HepG2 (cell line): ENCODE data around the gene DTWD2. TPM values are rescaled to one million over a fixed set of nuclear protein-coding genes. Genes with fewer than 3 reads are reported as not detected.

Experiments
- ATAC-seq: fragments of 200-7000 bp; cut with Tn5 transposase; 3 replicates; pipeline ENCODE4 v1.9.1; 2020; ENCODE audit warnings: mild to moderate bottlenecking, moderate library complexity
- BruUV-seq: library from RNA; stranded (reverse); fragments of 400-500 nt; replicated peaks from 2 replicates; lab custom pipeline; 2021; lab: Mats Ljungman, UMichigan
- CTCF ChIA-PET: fragments of 300-600 bp; formaldehyde crosslinking; extraction: SDS; loops from one replicate; lab custom pipeline; 2021; ENCODE audit warnings: low total read pairs, inconsistent platforms, low intra/inter-chr PET ratio; lab: Yijun Ruan, JAX
- POLR2A ChIA-PET: fragments of 350-600 bp; sonication (Branson Sonifier 250); formaldehyde crosslinking; loops from one replicate; lab custom pipeline; 2020; ENCODE audit warnings: antibody characterized with exemption, inconsistent platforms; lab: Yijun Ruan, JAX
- DNase-seq: peaks from one replicate; pipeline ENCODE4 v3.0.0-alpha.2; 2015; ENCODE audit warnings: low spot score
- FAIRE-seq: peaks from 3 replicates; lab custom pipeline; 2011; peaks lifted over from hg19 to GRCh38; lab: Jason Lieb, UNC
- H2AFZ ChIP-seq: one replicate; pipeline ENCODE4 v1.6.1; 2011; ENCODE audit warnings: low read length, inconsistent platforms
- H3K27ac ChIP-seq: fragments of 300-600 bp; 3 replicates; pipeline ENCODE4 v1.8.0; 2011; ENCODE audit warnings: mixed run types, mild to moderate bottlenecking, mixed read lengths, low read length, inconsistent platforms; ENCODE audit not compliant: insufficient read depth; ENCODE audit errors: extremely low read length
- H3K27me3 ChIP-seq, 2 experiments: fragments of 200-600 bp in 1 of 2; 2 replicates in 1 of 2; 3 replicates in 1 of 2; pipeline versions ENCODE4 v1.6.0 to v1.8.0; 2011; ENCODE audit warnings: low read length in 2 of 2, mild to moderate bottlenecking in 2 of 2, moderate library complexity in 2 of 2, inconsistent platforms in 1 of 2; ENCODE audit not compliant: insufficient read depth in 2 of 2, control insufficient read depth in 1 of 2
- H3K36me3 ChIP-seq, 2 experiments: fragments of 200-600 bp in 1 of 2; replicated peaks in 1 of 2; 2 replicates in 1 of 2; 3 replicates in 1 of 2; pipeline versions ENCODE4 v1.5.1 to v1.8.0; 2011; ENCODE audit warnings: low read length in 2 of 2, inconsistent platforms in 1 of 2; ENCODE audit not compliant: insufficient read depth in 2 of 2, control insufficient read depth in 1 of 2
- H3K4me1 ChIP-seq: 2 replicates; pipeline ENCODE4 v1.5.1; 2012; ENCODE audit warnings: low read length, inconsistent platforms; ENCODE audit not compliant: insufficient read depth
- H3K4me2 ChIP-seq: 2 replicates; pipeline ENCODE4 v1.6.0; 2011; ENCODE audit warnings: low read depth, low read length, inconsistent platforms
- H3K4me3 ChIP-seq, 3 experiments: fragments of 200-600 bp in 1 of 3; sonication (generic), shearing (Covaris generic) in 1 of 3; replicated peaks in 1 of 3; 2 replicates each; pipeline ENCODE4 v1.5.1; 2011 to 2016; ENCODE audit warnings: low read length in 3 of 3, inconsistent platforms in 2 of 3, low read depth in 2 of 3, mild to moderate bottlenecking in 2 of 3, control low read depth in 1 of 3, mixed read lengths in 1 of 3; ENCODE audit not compliant: insufficient read depth in 1 of 3
- H3K79me2 ChIP-seq: one replicate; pipeline ENCODE4 v1.6.1; 2011; ENCODE audit warnings: low read length, inconsistent platforms; ENCODE audit not compliant: insufficient read depth
- H3K9ac ChIP-seq: 2 replicates; pipeline ENCODE4 v1.6.0; 2011; ENCODE audit warnings: mild to moderate bottlenecking, low read depth, low read length, inconsistent platforms; ENCODE audit not compliant: insufficient read depth
- H3K9me3 ChIP-seq: 2 replicates; pipeline ENCODE4 v1.5.1; 2012; ENCODE audit warnings: mild to moderate bottlenecking, low read length
- H4K20me1 ChIP-seq: 2 replicates; pipeline ENCODE4 v1.6.0; 2011; ENCODE audit warnings: inconsistent platforms, mild to moderate bottlenecking, low read length, moderate library complexity; ENCODE audit not compliant: insufficient read depth
- BRCA1 ChIP-seq: sonication (generic); formaldehyde crosslinking; IDR thresholded peaks from 2 replicates; pipeline ENCODE4 v1.4.0; 2020; ENCODE audit warnings: missing genetic modification reagents
- EEA1 ChIP-seq: sonication (generic); formaldehyde crosslinking; IDR thresholded peaks from 2 replicates; pipeline ENCODE4 v1.5.1; 2020; ENCODE audit warnings: mild to moderate bottlenecking, missing genetic modification reagents, borderline replicate concordance
- GTF3A ChIP-seq: sonication (generic); formaldehyde crosslinking; conservative IDR thresholded peaks from 2 replicates; pipeline ENCODE4 v1.4.0; 2020; ENCODE audit warnings: mild to moderate bottlenecking, missing genetic modification reagents
- HDAC6 ChIP-seq: fragments of 200-600 bp; sonication (generic); IDR thresholded peaks from 2 replicates; pipeline ENCODE4 v1.7.0; 2017; ENCODE audit warnings: mild to moderate bottlenecking, antibody characterized with exemption, low read length, low read depth
- HNRNPL ChIP-seq: fragments of 200-400 bp; formaldehyde crosslinking; IDR thresholded peaks from 2 replicates; pipeline ENCODE4 v1.6.1; 2017; ENCODE audit warnings: mild to moderate bottlenecking, low read depth, low read length
- NCOA5 ChIP-seq: sonication (generic); formaldehyde crosslinking; IDR thresholded peaks from 2 replicates; pipeline ENCODE4 v1.4.0; 2020; ENCODE audit warnings: missing genetic modification reagents
- SIX1 ChIP-seq: sonication (generic); formaldehyde crosslinking; IDR thresholded peaks from 2 replicates; pipeline ENCODE4 v1.4.0; 2020; ENCODE audit warnings: missing genetic modification reagents, borderline replicate concordance
- SUZ12 ChIP-seq: fragments of 150-350 bp; IDR thresholded peaks from 2 replicates; pipeline ENCODE4 v1.6.1; 2014; ENCODE audit warnings: low read depth, low read length
- TCF7 ChIP-seq: sonication (generic); IDR thresholded peaks from 2 replicates; pipeline ENCODE4 v1.6.1; 2016; ENCODE audit warnings: antibody characterized with exemption, low read depth
- ZMYM2 ChIP-seq: sonication (generic); formaldehyde crosslinking; IDR thresholded peaks from 2 replicates; pipeline ENCODE4 v1.8.0; 2022; ENCODE audit warnings: mild to moderate bottlenecking, missing genetic modification reagents
- ZNF143 ChIP-seq: sonication (generic); formaldehyde crosslinking; IDR thresholded peaks from 2 replicates; pipeline ENCODE4 v1.4.0; 2020; ENCODE audit warnings: missing genetic modification reagents
- ZNF572 ChIP-seq: sonication (generic); formaldehyde crosslinking; IDR thresholded peaks from 2 replicates; pipeline ENCODE4 v1.5.1; 2020; ENCODE audit warnings: mild to moderate bottlenecking, missing genetic modification reagents
- ZNF766 ChIP-seq: sonication (generic); formaldehyde crosslinking; IDR thresholded peaks from 2 replicates; pipeline ENCODE4 v1.5.0; 2020; ENCODE audit warnings: missing genetic modification reagents, borderline replicate concordance
- ZNF850 ChIP-seq: sonication (generic); formaldehyde crosslinking; conservative IDR thresholded peaks from 2 replicates; pipeline ENCODE4 v1.9.0; 2021; ENCODE audit warnings: mild to moderate bottlenecking, missing genetic modification reagents
- ZSCAN22 ChIP-seq: sonication (generic); formaldehyde crosslinking; IDR thresholded peaks from 2 replicates; pipeline ENCODE4 v1.4.0; 2020; ENCODE audit warnings: mild to moderate bottlenecking, missing genetic modification reagents
- WGBS: methylation state at CpG from one replicate; pipeline ENCODE4 v1.1.6; 2017; ENCODE audit warnings: low lambda C conversion rate; 5-methylcytosine and 5-hydroxymethylcytosine counted together
- in situ Hi-C: cut with HindIII; loops from 2 replicates; pipeline ENCODE4 v1.10.0; 2017; ENCODE audit warnings: low pct_unique_long_range_greater_than_20kb; ENCODE audit not compliant: extremely low pct_ligation_motif_present
- intact Hi-C: fragments of 100-400 bp; cut with micrococcal nuclease; formaldehyde crosslinking; loops from one replicate; pipeline ENCODE4 v1.10.0; 2022; ENCODE audit not compliant: unreplicated experiment
- polyA plus RNA-seq, 8 experiments: library from polyadenylated mRNA; depleted of rRNA in 3 of 8; stranded (reverse) in 7 of 8; unstranded in 1 of 8; fragments of >200 nt; fragmentation: Illumina TruSeq in 4 of 8; extraction: Trizol in 4 of 8; gene quantifications; 2 replicates each; pipeline versions ENCODE4 v1.2.1 to v1.2.3, GENCODE V29; 2011 to 2016; ENCODE audit warnings: low read depth in 4 of 8, missing spikeins in 1 of 8, mixed read lengths in 1 of 8; ENCODE audit not compliant: insufficient read depth in 1 of 8
- total RNA-seq, 5 experiments: library from RNA; depleted of rRNA; stranded (reverse); fragments of >200 nt; fragmentation: Illumina TruSeq; extraction: Trizol; gene quantifications; 2 replicates each; pipeline ENCODE4 v1.2.3, GENCODE V29; 2016; ENCODE audit warnings: low read depth in 1 of 5
- TF ChIP-seq, protein P1 (sequence below): sonication (generic); formaldehyde crosslinking; IDR thresholded peaks from 2 replicates; pipeline ENCODE4 v1.4.0; 2020; ENCODE audit warnings: missing genetic modification reagents
- TF ChIP-seq, protein P2 (sequence below): sonication (generic); formaldehyde crosslinking; IDR thresholded peaks from 2 replicates; pipeline ENCODE4 v1.4.0; 2020; ENCODE audit warnings: mild to moderate bottlenecking, missing genetic modification reagents
- TF ChIP-seq, protein P3 (sequence below): sonication (generic); formaldehyde crosslinking; conservative IDR thresholded peaks from 2 replicates; pipeline ENCODE4 v1.4.0; 2020; ENCODE audit warnings: mild to moderate bottlenecking, missing genetic modification reagents, moderate library complexity
- TF ChIP-seq, protein P4 (sequence below): sonication (generic); formaldehyde crosslinking; IDR thresholded peaks from 2 replicates; pipeline ENCODE4 v1.8.0; 2022; ENCODE audit warnings: missing genetic modification reagents, low read depth, mild to moderate bottlenecking, borderline replicate concordance

The DTWD2 gene
- total and polyA plus RNA-seq, 2 of the 13 experiments (the other 11 are each of a cell fraction or from before 2014, with no cell fraction given), result 1.6 to 6.0 TPM

DNA sequence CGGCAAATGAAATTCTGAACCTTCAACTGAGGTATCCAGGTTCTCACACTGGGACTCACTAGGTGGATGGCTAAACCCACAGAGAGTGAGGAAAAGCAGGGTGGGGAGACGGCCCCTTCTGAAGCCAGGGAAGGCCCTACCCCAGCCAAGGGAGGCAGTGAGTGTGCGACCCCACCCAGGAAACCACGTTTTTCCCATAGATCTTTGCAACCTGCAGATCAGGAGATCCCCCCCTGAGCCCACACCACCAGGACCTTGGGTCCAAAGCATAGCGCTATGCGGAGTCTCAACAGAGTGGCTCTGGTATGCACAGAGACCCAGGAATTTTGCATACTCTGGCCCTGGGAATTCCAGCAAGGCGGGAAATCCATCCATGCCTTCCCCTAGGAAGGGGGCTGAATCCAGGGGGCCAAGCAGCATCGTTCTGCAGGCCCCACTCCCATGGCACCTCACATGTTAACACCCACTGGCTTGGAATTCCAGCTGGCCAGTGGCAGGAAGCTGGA, 19.9 kb downstream of the DTWD2 start:
- WGBS, result 14% methylated on average over 4 of the region's 8 CpGs
- ChIA-PET CTCF (no interaction called here), POLR2A (no interaction called here)
- H4K20me1 ChIP-seq, result no peaks in the 10 kb centered on the region
- DNase-seq (peak; percentile 15), ATAC-seq (peak; percentile 92), FAIRE-seq (peak; percentile 36)
- peaks cover 37% of the 10 kb centered on the region for H3K4me1 ChIP-seq
- BruUV-seq, result no TSS peak
- no peaks in the 10 kb centered on the region for H3K9me3 ChIP-seq
- H3K79me2 ChIP-seq, result no peaks in the 10 kb centered on the region
- H2AFZ ChIP-seq, result no peak overlapping the region
- H3K27ac ChIP-seq, result peak overlapping the region; percentile 51
- H3K9ac ChIP-seq, result peak overlapping the region; percentile 5; the same call in 1 of the 2 replicates
- in situ Hi-C loops, result no loop called here
- no peaks in the 10 kb centered on the region for H3K36me3 ChIP-seq
- peak overlapping the region; percentile 90 for H3K4me2 ChIP-seq
- no peaks in the 10 kb centered on the region for H3K27me3 ChIP-seq
- intact Hi-C loops, result no loop called here
- H3K4me3 ChIP-seq, result peak overlapping the region; percentile 40 to 64 (median 45)
- TF ChIP-seq BRCA1, result no peak
- no peak for TF ChIP-seq ZNF572 (CRISPR knock-in tag)
- no peak for TF ChIP-seq EEA1
- TF ChIP-seq SIX1 (CRISPR knock-in tag), result no peak
- no peak for TF ChIP-seq ZNF850 (CRISPR knock-in tag)
- TF ChIP-seq, protein P1, sequence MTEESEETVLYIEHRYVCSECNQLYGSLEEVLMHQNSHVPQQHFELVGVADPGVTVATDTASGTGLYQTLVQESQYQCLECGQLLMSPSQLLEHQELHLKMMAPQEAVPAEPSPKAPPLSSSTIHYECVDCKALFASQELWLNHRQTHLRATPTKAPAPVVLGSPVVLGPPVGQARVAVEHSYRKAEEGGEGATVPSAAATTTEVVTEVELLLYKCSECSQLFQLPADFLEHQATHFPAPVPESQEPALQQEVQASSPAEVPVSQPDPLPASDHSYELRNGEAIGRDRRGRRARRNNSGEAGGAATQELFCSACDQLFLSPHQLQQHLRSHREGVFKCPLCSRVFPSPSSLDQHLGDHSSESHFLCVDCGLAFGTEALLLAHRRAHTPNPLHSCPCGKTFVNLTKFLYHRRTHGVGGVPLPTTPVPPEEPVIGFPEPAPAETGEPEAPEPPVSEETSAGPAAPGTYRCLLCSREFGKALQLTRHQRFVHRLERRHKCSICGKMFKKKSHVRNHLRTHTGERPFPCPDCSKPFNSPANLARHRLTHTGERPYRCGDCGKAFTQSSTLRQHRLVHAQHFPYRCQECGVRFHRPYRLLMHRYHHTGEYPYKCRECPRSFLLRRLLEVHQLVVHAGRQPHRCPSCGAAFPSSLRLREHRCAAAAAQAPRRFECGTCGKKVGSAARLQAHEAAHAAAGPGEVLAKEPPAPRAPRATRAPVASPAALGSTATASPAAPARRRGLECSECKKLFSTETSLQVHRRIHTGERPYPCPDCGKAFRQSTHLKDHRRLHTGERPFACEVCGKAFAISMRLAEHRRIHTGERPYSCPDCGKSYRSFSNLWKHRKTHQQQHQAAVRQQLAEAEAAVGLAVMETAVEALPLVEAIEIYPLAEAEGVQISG (CRISPR knock-in tag), result peak; percentile 37; the same call in 1 of the 2 replicates
- peak; percentile 66 for TF ChIP-seq ZNF143 (CRISPR knock-in tag)
- TF ChIP-seq HNRNPL, result no peak
- no peak for TF ChIP-seq NCOA5 (CRISPR knock-in tag)
- TF ChIP-seq, protein P2, sequence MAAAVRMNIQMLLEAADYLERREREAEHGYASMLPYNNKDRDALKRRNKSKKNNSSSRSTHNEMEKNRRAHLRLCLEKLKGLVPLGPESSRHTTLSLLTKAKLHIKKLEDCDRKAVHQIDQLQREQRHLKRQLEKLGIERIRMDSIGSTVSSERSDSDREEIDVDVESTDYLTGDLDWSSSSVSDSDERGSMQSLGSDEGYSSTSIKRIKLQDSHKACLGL (CRISPR knock-in tag), result no peak
- no peak for TF ChIP-seq GTF3A (CRISPR knock-in tag)
- TF ChIP-seq, protein P3, sequence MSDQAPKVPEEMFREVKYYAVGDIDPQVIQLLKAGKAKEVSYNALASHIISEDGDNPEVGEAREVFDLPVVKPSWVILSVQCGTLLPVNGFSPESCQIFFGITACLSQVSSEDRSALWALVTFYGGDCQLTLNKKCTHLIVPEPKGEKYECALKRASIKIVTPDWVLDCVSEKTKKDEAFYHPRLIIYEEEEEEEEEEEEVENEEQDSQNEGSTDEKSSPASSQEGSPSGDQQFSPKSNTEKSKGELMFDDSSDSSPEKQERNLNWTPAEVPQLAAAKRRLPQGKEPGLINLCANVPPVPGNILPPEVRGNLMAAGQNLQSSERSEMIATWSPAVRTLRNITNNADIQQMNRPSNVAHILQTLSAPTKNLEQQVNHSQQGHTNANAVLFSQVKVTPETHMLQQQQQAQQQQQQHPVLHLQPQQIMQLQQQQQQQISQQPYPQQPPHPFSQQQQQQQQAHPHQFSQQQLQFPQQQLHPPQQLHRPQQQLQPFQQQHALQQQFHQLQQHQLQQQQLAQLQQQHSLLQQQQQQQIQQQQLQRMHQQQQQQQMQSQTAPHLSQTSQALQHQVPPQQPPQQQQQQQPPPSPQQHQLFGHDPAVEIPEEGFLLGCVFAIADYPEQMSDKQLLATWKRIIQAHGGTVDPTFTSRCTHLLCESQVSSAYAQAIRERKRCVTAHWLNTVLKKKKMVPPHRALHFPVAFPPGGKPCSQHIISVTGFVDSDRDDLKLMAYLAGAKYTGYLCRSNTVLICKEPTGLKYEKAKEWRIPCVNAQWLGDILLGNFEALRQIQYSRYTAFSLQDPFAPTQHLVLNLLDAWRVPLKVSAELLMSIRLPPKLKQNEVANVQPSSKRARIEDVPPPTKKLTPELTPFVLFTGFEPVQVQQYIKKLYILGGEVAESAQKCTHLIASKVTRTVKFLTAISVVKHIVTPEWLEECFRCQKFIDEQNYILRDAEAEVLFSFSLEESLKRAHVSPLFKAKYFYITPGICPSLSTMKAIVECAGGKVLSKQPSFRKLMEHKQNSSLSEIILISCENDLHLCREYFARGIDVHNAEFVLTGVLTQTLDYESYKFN (CRISPR knock-in tag), result no peak; the same call in 1 of the 2 replicates
- TF ChIP-seq TCF7, result no peak
- no peak for TF ChIP-seq HDAC6
- TF ChIP-seq, protein P4, sequence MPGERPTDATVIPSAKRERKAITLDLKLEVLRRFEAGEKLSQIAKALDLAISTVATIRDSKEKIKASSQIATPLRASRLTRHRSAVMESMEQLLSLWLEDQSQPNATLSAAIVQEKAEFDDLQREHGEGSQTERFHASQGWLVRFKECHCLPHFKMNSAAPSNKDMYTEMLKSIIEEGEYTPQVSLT, result no peak
- TF ChIP-seq ZSCAN22 (CRISPR knock-in tag), result no peak
- no peak for TF ChIP-seq SUZ12
- 0 out of 2 replicates have a peak, but pooled peaks have one; percentile 32 for TF ChIP-seq ZNF766 (CRISPR knock-in tag)
- no peak for TF ChIP-seq ZMYM2 (CRISPR knock-in tag)
